HL-60 (cell line): ENCODE results near the gene OR10J5.
"Not testable (repeated sequence)": the region's sequence is repeated elsewhere in the genome, so short reads cannot be mapped to it uniquely, and the experiment has no call there.

Source experiments
- DNase-seq, 2 experiments: peaks; one replicate each; pipeline ENCODE4 v3.0.0-alpha.2; 2010 to 2020; ENCODE audit warnings: low read depth in 1 of 2, low spot score in 1 of 2
- H3K27ac ChIP-seq: fragments of 250-450 bp; sonication (Bioruptor Pico); replicated peaks from 2 replicates; pipeline ENCODE4 v1.5.1; 2020; ENCODE audit warnings: mild to moderate bottlenecking, moderate library complexity
- H3K27me3 ChIP-seq: fragments of 250-450 bp; sonication (Bioruptor Pico); 2 replicates; pipeline ENCODE4 v1.5.1; 2021; ENCODE audit warnings: mild to moderate bottlenecking, moderate library complexity; ENCODE audit not compliant: insufficient read depth, poor library complexity, severe bottlenecking
- H3K4me3 ChIP-seq: replicated peaks from 2 replicates; pipeline ENCODE4 v1.5.1; 2011; ENCODE audit warnings: mild to moderate bottlenecking, control low read depth, low read length; ENCODE audit not compliant: insufficient read depth
- GABPA ChIP-seq: IDR thresholded peaks from 2 replicates; pipeline ENCODE4 v1.6.1; 2012; ENCODE audit warnings: low read depth
- POLR2AphosphoS5 ChIP-seq: IDR thresholded peaks from 2 replicates; pipeline ENCODE4 v1.6.1; 2012; ENCODE audit warnings: low read depth
- REST ChIP-seq: IDR thresholded peaks from 2 replicates; pipeline ENCODE4 v1.6.1; 2012; ENCODE audit warnings: low read depth; ENCODE audit not compliant: insufficient replicate concordance
- SPI1 ChIP-seq: IDR thresholded peaks from 2 replicates; pipeline ENCODE4 v1.6.1; 2012; ENCODE audit warnings: low read depth, mild to moderate bottlenecking, borderline replicate concordance
- TF ChIP-seq, protein P1 (sequence below): IDR thresholded peaks from one replicate; pipeline ENCODE4 v1.5.1; 2011; ENCODE audit warnings: low read length, control low read depth, inconsistent platforms; ENCODE audit not compliant: insufficient read depth

The OR10J5 gene

DNA sequence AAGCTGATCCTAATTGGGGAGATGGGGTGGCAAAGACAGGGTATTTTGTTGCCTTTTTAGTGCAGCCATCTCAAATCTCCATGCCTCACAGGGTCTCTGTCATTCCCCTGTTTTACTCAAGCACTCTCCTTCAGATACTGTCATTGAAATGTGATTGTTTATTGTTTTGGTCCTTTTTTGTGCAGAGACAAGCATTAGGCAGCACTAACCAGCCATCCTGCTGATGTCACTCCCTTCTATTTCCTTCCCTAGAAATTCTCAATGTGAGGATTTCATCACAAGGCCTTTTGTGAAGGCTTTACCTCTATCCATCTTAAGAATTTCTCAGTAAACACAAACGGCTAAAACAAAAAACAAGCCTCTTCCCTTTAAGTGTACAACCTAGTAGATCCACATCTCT is 34.7 kb downstream of the OR10J5 start:
- no peak overlapping the region for H3K27ac ChIP-seq
- no peaks in the 10 kb centered on the region for H3K27me3 ChIP-seq
- no peak overlapping the region for H3K4me3 ChIP-seq
- TF ChIP-seq GABPA (no peak), POLR2AphosphoS5 (no peak), REST (no peak), SPI1 (no peak)
- TF ChIP-seq, protein P1, sequence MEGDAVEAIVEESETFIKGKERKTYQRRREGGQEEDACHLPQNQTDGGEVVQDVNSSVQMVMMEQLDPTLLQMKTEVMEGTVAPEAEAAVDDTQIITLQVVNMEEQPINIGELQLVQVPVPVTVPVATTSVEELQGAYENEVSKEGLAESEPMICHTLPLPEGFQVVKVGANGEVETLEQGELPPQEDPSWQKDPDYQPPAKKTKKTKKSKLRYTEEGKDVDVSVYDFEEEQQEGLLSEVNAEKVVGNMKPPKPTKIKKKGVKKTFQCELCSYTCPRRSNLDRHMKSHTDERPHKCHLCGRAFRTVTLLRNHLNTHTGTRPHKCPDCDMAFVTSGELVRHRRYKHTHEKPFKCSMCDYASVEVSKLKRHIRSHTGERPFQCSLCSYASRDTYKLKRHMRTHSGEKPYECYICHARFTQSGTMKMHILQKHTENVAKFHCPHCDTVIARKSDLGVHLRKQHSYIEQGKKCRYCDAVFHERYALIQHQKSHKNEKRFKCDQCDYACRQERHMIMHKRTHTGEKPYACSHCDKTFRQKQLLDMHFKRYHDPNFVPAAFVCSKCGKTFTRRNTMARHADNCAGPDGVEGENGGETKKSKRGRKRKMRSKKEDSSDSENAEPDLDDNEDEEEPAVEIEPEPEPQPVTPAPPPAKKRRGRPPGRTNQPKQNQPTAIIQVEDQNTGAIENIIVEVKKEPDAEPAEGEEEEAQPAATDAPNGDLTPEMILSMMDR, result no peak
- no peak for DNase-seq

- H3K27me3 ChIP-seq, H3K27ac ChIP-seq, DNase-seq, H3K4me3 ChIP-seq: not testable (repeated sequence)
These were observed 41.1 kb downstream of the OR10J5 start for GRCh38 chr1:159494513-159495210.

- TF ChIP-seq GABPA, result no peak
- no peak for TF ChIP-seq SPI1
- TF ChIP-seq REST, result no peak
- no peak for TF ChIP-seq POLR2AphosphoS5
- TF ChIP-seq, protein P1, result no peak
- Histone ChIP-seq H3K4me3 (no peak overlapping the region), H3K27me3 (no peaks in the 10 kb centered on the region), H3K27ac (no peak overlapping the region)
- DNase-seq, result no peak
These were observed 42.5 kb downstream of the OR10J5 start for GRCh38 chr1:159493354-159493753.

GRCh38 chr1:159492575-159493323 is 43.1 kb downstream of the OR10J5 start:
- DNase-seq, result no peak
- TF ChIP-seq REST, result no peak
- no peak for TF ChIP-seq GABPA
- TF ChIP-seq, protein P1, result no peak
- no peak for TF ChIP-seq POLR2AphosphoS5
- no peak for TF ChIP-seq SPI1
- H3K27me3 ChIP-seq, result no peaks in the 10 kb centered on the region
- H3K4me3 ChIP-seq, result no peak overlapping the region
- H3K27ac ChIP-seq, result no peak overlapping the region
